Calu3 (cell line): ENCODE results near the gene COX6B2. TPM values are rescaled to one million over a fixed set of nuclear protein-coding genes. Genes with fewer than 3 reads are reported as not detected.
A peak's percentile ranks its signal among the peaks of the same experiment; 100 is the strongest.

Experiments used
- BruUV-seq: library from RNA; stranded (reverse); fragments of 400-500 nt; replicated peaks from 2 replicates; lab custom pipeline; 2021; lab: Mats Ljungman, UMichigan
- CTCF ChIA-PET: fragments of 300-600 bp; sonication (Branson Sonifier 250); formaldehyde crosslinking; loops from one replicate; lab custom pipeline; 2022; ENCODE audit warnings: antibody characterized with exemption; lab: Charles Lee
- DNase-seq: peaks from one replicate; pipeline ENCODE4 v3.0.0; 2022
- H3K27ac Mint-ChIP-seq: one replicate; pipeline ENCODE4 v1.8.0; 2022; ENCODE audit warnings: mixed read lengths; ENCODE audit not compliant: unreplicated experiment
- H3K27me3 Mint-ChIP-seq: one replicate; pipeline ENCODE4 v1.8.0; 2022; ENCODE audit warnings: mixed read lengths; ENCODE audit not compliant: unreplicated experiment
- H3K36me3 Mint-ChIP-seq: one replicate; pipeline ENCODE4 v1.8.0; 2022; ENCODE audit warnings: mild to moderate bottlenecking, moderate library complexity, mixed read lengths; ENCODE audit not compliant: insufficient read depth, unreplicated experiment
- H3K4me1 Mint-ChIP-seq: one replicate; pipeline ENCODE4 v1.8.0; 2022; ENCODE audit warnings: mild to moderate bottlenecking, low read depth, mixed read lengths; ENCODE audit not compliant: unreplicated experiment
- H3K4me3 Mint-ChIP-seq: one replicate; pipeline ENCODE4 v1.8.0; 2022; ENCODE audit warnings: mild to moderate bottlenecking, low read depth, moderate library complexity, mixed read lengths; ENCODE audit not compliant: unreplicated experiment
- H3K9me3 Mint-ChIP-seq: one replicate; pipeline ENCODE4 v1.8.0; 2022; ENCODE audit warnings: low read depth, mixed read lengths; ENCODE audit not compliant: unreplicated experiment
- intact Hi-C: fragments of 100-400 bp; cut with micrococcal nuclease; formaldehyde crosslinking; loops from one replicate; pipeline ENCODE4 v1.10.0; 2022; ENCODE audit not compliant: unreplicated experiment
- total RNA-seq: library from RNA; stranded (reverse); gene quantifications from 2 replicates; pipeline ENCODE4 v1.2.3, GENCODE V29; 2022
- TF ChIP-seq, protein P1 (sequence below): fragments of 200-600 bp; IDR thresholded peaks from one replicate; pipeline ENCODE4 v1.8.0; 2022; ENCODE audit warnings: antibody characterized with exemption; ENCODE audit not compliant: unreplicated experiment

The COX6B2 gene
- total RNA-seq, 1 experiment from 2014 or later: 3.4 TPM

DNA sequence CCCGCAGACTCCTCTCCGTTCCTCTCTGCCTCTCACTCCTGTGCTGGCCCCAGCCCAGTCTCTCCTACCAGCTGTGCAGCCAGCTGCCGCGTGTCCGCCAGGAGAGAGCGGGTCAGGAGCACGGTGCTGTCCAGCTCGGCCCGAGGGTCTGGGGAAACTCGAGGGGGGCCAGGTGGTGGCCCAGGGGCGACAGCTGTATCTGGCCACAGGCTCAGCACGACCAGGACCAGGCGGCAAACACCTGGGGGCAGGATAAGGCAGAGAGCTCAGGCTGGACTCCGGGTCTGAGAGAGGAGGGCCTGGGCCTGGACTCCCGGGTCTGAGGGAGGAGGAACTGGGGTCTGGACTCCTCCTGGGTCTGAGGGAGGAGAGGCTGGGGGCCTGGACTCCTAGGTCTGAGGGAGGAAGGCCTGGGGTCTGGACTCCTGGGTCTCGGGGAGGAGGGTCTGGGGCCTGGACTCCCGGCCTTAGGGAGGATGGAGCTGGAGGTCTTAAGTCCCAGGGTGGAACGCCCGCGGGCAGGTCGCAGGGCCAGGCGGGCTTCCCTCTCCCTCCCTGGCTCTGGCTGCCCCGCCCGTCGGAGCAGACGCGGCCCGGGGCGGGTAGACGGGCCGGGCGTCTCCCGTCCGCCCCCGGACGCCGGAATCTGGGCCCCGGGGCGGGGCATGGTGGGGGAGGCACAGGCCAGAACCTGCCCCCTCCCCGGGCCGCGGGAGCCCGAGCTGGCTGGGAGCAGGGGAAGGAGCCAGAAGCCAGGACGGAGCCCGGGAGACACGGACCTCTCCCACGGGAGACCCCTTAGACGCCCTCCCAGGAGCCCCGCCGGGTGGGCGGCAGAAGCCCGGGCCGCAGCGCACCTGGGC lies 14.4 kb upstream of the COX6B2 start:
- Mint-ChIP-seq H3K27ac (peak overlapping the region; percentile 16), H3K27me3 (peaks cover 97% of the 10 kb centered on the region), H3K9me3 (no peaks in the 10 kb centered on the region), H3K4me1 (peaks cover 25% of the 10 kb centered on the region), H3K4me3 (peak overlapping the region; percentile 68), H3K36me3 (peaks cover 29% of the 10 kb centered on the region)
- peak; percentile 54 for DNase-seq
- BruUV-seq: no TSS peak
- CTCF ChIA-PET: interaction anchor here (0.6 to 1.2 kb wide), 4 partner anchors 15 to 252 kb away, joined by 3 to 8 read pairs (median 4); partner anchors contain the start of genes KMT5C, PPP1R12C and TMEM238
- TF ChIP-seq, protein P1, sequence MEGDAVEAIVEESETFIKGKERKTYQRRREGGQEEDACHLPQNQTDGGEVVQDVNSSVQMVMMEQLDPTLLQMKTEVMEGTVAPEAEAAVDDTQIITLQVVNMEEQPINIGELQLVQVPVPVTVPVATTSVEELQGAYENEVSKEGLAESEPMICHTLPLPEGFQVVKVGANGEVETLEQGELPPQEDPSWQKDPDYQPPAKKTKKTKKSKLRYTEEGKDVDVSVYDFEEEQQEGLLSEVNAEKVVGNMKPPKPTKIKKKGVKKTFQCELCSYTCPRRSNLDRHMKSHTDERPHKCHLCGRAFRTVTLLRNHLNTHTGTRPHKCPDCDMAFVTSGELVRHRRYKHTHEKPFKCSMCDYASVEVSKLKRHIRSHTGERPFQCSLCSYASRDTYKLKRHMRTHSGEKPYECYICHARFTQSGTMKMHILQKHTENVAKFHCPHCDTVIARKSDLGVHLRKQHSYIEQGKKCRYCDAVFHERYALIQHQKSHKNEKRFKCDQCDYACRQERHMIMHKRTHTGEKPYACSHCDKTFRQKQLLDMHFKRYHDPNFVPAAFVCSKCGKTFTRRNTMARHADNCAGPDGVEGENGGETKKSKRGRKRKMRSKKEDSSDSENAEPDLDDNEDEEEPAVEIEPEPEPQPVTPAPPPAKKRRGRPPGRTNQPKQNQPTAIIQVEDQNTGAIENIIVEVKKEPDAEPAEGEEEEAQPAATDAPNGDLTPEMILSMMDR: no peak
- intact Hi-C loops: no loop called here

DNA sequence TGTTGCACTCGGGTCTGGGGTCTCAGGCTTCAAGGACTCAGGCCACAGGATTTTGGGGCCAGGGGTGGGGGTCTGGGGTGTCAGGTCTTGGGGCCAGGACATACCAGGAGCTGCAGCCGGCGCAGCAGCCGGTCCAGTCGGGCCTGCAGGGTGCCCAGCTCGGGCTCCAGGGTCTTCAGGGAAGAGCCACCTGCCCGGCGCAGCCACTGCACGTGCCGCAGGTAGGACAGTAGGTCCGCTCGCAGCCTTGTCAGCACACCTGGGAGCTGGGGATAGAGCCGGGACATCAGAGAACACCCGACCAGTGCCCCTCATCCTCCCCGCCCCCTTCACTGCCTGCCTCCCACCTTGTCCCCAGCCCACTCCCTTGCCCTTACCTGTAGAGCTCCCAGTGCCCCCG lies 13.6 kb upstream of the COX6B2 start:
- Mint-ChIP-seq H3K36me3 (peaks cover 24% of the 10 kb centered on the region), H3K27ac (no peak overlapping the region), H3K4me3 (no peak overlapping the region), H3K4me1 (peaks cover 19% of the 10 kb centered on the region), H3K27me3 (peaks cover 97% of the 10 kb centered on the region), H3K9me3 (no peaks in the 10 kb centered on the region)
- CTCF ChIA-PET: interaction anchor here (0.6 kb wide), 1 partner anchor 251 kb away, joined by 4 read pairs; the partner anchor contains the start of gene PPP1R12C
- no peak for DNase-seq
- TF ChIP-seq, protein P1: no peak
- intact Hi-C loops: no loop called here
- no TSS peak for BruUV-seq

DNA sequence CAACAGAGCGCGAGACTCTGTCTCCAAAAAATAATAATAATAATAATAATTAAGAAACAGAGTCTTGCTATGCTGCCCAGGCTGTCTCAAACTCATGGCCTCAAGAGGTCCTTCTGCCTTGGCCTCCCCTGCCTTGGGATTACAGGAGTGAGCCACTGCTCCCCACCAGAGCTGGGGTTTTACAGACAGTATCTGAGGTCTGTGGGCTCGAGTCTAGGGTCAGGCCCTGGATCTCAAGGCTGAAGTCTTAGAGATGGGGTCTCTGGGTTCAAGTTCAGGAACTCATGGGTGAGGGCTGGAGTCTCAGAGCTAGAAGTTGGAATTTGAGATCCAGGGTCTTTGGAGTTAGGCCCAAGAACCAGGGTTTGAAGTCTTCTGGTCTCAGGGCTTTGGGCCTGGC lies 12.3 kb upstream of the COX6B2 start:
- peaks cover 15% of the 10 kb centered on the region for H3K36me3 Mint-ChIP-seq
- H3K27me3 Mint-ChIP-seq: peaks cover 87% of the 10 kb centered on the region
- no peak for DNase-seq
- TF ChIP-seq, protein P1: no peak
- no peak overlapping the region for H3K4me3 Mint-ChIP-seq
- peaks cover 12% of the 10 kb centered on the region for H3K4me1 Mint-ChIP-seq
- BruUV-seq: no TSS peak
- H3K27ac Mint-ChIP-seq: no peak overlapping the region
- CTCF ChIA-PET: interaction anchor here (1.1 kb wide), 1 partner anchor 27 kb away, joined by 3 read pairs; the partner anchor contains the start of gene KMT5C
- intact Hi-C loops: no loop called here
- H3K9me3 Mint-ChIP-seq: no peaks in the 10 kb centered on the region

DNA sequence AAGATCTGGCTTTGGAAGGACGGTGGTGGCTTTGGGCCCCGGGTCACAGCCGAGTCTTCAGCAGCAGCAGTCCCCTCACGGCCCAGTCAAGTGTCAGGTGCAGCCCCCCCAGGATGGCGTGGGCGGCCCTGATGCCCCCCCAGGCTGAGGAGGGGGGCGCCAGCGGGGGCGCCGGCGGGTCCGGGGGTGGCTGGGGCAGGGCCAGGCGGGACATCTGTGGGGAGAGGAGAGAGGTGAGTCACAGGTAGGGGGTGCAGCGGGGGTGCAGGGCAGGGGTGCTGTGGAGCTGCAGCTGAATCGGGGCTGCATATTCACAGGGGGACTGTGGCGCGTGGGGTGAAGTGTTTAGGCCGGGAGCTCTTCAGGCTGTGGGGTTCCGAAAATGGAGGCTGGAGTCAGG lies 11.4 kb upstream of the COX6B2 start:
- intact Hi-C loops: no loop called here
- H3K27me3 Mint-ChIP-seq: peaks cover 79% of the 10 kb centered on the region
- H3K4me1 Mint-ChIP-seq: peaks cover 11% of the 10 kb centered on the region
- no peaks in the 10 kb centered on the region for H3K9me3 Mint-ChIP-seq
- DNase-seq: no peak
- H3K27ac Mint-ChIP-seq: no peak overlapping the region
- TF ChIP-seq, protein P1: no peak
- peak overlapping the region; percentile 26 for H3K4me3 Mint-ChIP-seq
- BruUV-seq: no TSS peak
- CTCF ChIA-PET: interaction anchor here (1.1 kb wide), 1 partner anchor 27 kb away, joined by 3 read pairs; the partner anchor contains the start of gene KMT5C
- peaks cover 15% of the 10 kb centered on the region for H3K36me3 Mint-ChIP-seq
